ENCODE measurements around the gene ANKRD16.
"Not testable (repeated sequence)": the region's sequence is repeated elsewhere in the genome, so short reads cannot be mapped to it uniquely, and the experiment has no call there.

Gene ANKRD16

GRCh38 chr10:5876181-5876768, 13.4 kb downstream of the ANKRD16 start:
- H3K27ac ChIP-seq (ENCODE audit: low read depth, low read length) = no peak overlapping the region
- no peak overlapping the region for H4K8ac ChIP-seq (ENCODE audit: low read depth, low read length)
- no peak overlapping the region for H2BK5ac ChIP-seq (ENCODE audit: low read length)
- no peak overlapping the region for H3K56ac ChIP-seq (ENCODE audit: low read length)
- no peaks in the 10 kb centered on the region for H3K27me3 ChIP-seq (ENCODE audit: insufficient read depth, low read length, poor library complexity)
- H3K23ac ChIP-seq (ENCODE audit: low read length) = no peak overlapping the region
- no peak overlapping the region for H3K4me2 ChIP-seq (ENCODE audit: low read length)
- no peaks in the 10 kb centered on the region for H3K79me1 ChIP-seq (ENCODE audit: low read length)
- no peak overlapping the region for H2AK5ac ChIP-seq (ENCODE audit: low read length)
- no peak overlapping the region for H3K9ac ChIP-seq (ENCODE audit: low read length)
- H3K79me2 ChIP-seq (ENCODE audit: control insufficient read depth, insufficient read depth, low read length) = no peaks in the 10 kb centered on the region
- no peak for DNase-seq
- H3K4ac ChIP-seq (ENCODE audit: low read depth, low read length) = no peak overlapping the region
- no peaks in the 10 kb centered on the region for H3K4me1 ChIP-seq (ENCODE audit: control insufficient read depth, low read depth, low read length)
- peaks cover 8% of the 10 kb centered on the region for H3K36me3 ChIP-seq (ENCODE audit: control insufficient read depth, insufficient read depth, low read length)
- no CpG with 5 or more reads among the region's 14 CpGs for WGBS (ENCODE audit: extremely low coverage, insufficient coverage, low lambda C conversion rate)
- no peak overlapping the region for H2BK120ac ChIP-seq (ENCODE audit: low read depth, low read length)
- H2BK15ac ChIP-seq (replicated peaks; ENCODE audit: low read depth) = no peak overlapping the region
- no peak overlapping the region for H3K4me3 ChIP-seq (ENCODE audit: low read length)
- no peak overlapping the region for H4K5ac ChIP-seq (ENCODE audit: low read length)
- H3K18ac ChIP-seq (ENCODE audit: low read length) = no peak overlapping the region

- no peak overlapping the region for H2BK5ac ChIP-seq (ENCODE audit: low read length)
- H3K79me2 ChIP-seq (ENCODE audit: control insufficient read depth, insufficient read depth, low read length) = no peaks in the 10 kb centered on the region
- peaks cover 7% of the 10 kb centered on the region for H3K36me3 ChIP-seq (ENCODE audit: control insufficient read depth, insufficient read depth, low read length)
- no peak overlapping the region for H3K18ac ChIP-seq (ENCODE audit: low read length)
- H3K4me1 ChIP-seq (ENCODE audit: control insufficient read depth, low read depth, low read length) = no peaks in the 10 kb centered on the region
- H3K23ac ChIP-seq (ENCODE audit: low read length) = no peak overlapping the region
- H3K4me3 ChIP-seq (ENCODE audit: low read length) = no peak overlapping the region
- no peak overlapping the region for H2BK120ac ChIP-seq (ENCODE audit: low read depth, low read length)
- no peak overlapping the region for H4K5ac ChIP-seq (ENCODE audit: low read length)
- H3K27me3 ChIP-seq (ENCODE audit: insufficient read depth, low read length, poor library complexity) = no peaks in the 10 kb centered on the region
- no peak overlapping the region for H3K9ac ChIP-seq (ENCODE audit: low read length)
- H3K27ac ChIP-seq (ENCODE audit: low read depth, low read length) = no peak overlapping the region
- no peak overlapping the region for H3K4me2 ChIP-seq (ENCODE audit: low read length)
- no peaks in the 10 kb centered on the region for H3K79me1 ChIP-seq (ENCODE audit: low read length)
- H3K56ac ChIP-seq (ENCODE audit: low read length) = no peak overlapping the region
- no CpG with 5 or more reads among the region's 9 CpGs for WGBS (ENCODE audit: extremely low coverage, insufficient coverage, low lambda C conversion rate)
- H4K8ac ChIP-seq (ENCODE audit: low read depth, low read length) = no peak overlapping the region
- H2BK15ac ChIP-seq (replicated peaks; ENCODE audit: low read depth) = no peak overlapping the region
- no peak overlapping the region for H2AK5ac ChIP-seq (ENCODE audit: low read length)
- H3K4ac ChIP-seq (ENCODE audit: low read depth, low read length) = no peak overlapping the region
- DNase-seq = peak; percentile 74
Measured at GRCh38 chr10:5873515-5873995, 16.1 kb downstream of the ANKRD16 start.

GRCh38 chr10:5871596-5871995, 18.1 kb downstream of the ANKRD16 start:
- Histone ChIP-seq H3K56ac (ENCODE audit: low read length) (no peak overlapping the region), H3K79me2 (ENCODE audit: control insufficient read depth, insufficient read depth, low read length) (no peaks in the 10 kb centered on the region), H4K8ac (ENCODE audit: low read depth, low read length) (no peak overlapping the region), H3K23ac (ENCODE audit: low read length) (no peak overlapping the region), H3K4ac (ENCODE audit: low read depth, low read length) (no peak overlapping the region), H3K36me3 (ENCODE audit: control insufficient read depth, insufficient read depth, low read length) (peaks cover 2% of the 10 kb centered on the region), H3K4me1 (ENCODE audit: control insufficient read depth, low read depth, low read length) (no peaks in the 10 kb centered on the region), H2BK5ac (ENCODE audit: low read length) (no peak overlapping the region), H3K4me3 (ENCODE audit: low read length) (no peak overlapping the region), H3K4me2 (ENCODE audit: low read length) (no peak overlapping the region), H2BK120ac (ENCODE audit: low read depth, low read length) (no peak overlapping the region), H3K18ac (ENCODE audit: low read length) (no peak overlapping the region), H2BK15ac (replicated peaks; ENCODE audit: low read depth) (no peak overlapping the region), H3K79me1 (ENCODE audit: low read length) (no peaks in the 10 kb centered on the region), H3K27ac (ENCODE audit: low read depth, low read length) (no peak overlapping the region), H4K5ac (ENCODE audit: low read length) (no peak overlapping the region), H2AK5ac (ENCODE audit: low read length) (no peak overlapping the region), H3K27me3 (ENCODE audit: insufficient read depth, low read length, poor library complexity) (no peaks in the 10 kb centered on the region), H3K9ac (ENCODE audit: low read length) (no peak overlapping the region)
- WGBS (ENCODE audit: extremely low coverage, insufficient coverage, low lambda C conversion rate) = no CpG with 5 or more reads among the region's 5 CpGs
- no peak for DNase-seq

- no peaks in the 10 kb centered on the region for H3K36me3 ChIP-seq (ENCODE audit: control insufficient read depth, insufficient read depth, low read length)
- no peak overlapping the region for H4K8ac ChIP-seq (ENCODE audit: low read depth, low read length)
- H2AK5ac ChIP-seq (ENCODE audit: low read length) = no peak overlapping the region
- DNase-seq = no peak
- H3K18ac ChIP-seq (ENCODE audit: low read length) = no peak overlapping the region
- no peak overlapping the region for H2BK120ac ChIP-seq (ENCODE audit: low read depth, low read length)
- H3K4me3 ChIP-seq (ENCODE audit: low read length) = no peak overlapping the region
- no peak overlapping the region for H3K23ac ChIP-seq (ENCODE audit: low read length)
- WGBS (ENCODE audit: extremely low coverage, insufficient coverage, low lambda C conversion rate) = no CpG with 5 or more reads among the region's 3 CpGs
- no peak overlapping the region for H3K4me2 ChIP-seq (ENCODE audit: low read length)
- no peak overlapping the region for H3K56ac ChIP-seq (ENCODE audit: low read length)
- no peaks in the 10 kb centered on the region for H3K27me3 ChIP-seq (ENCODE audit: insufficient read depth, low read length, poor library complexity)
- H2BK5ac ChIP-seq (ENCODE audit: low read length) = no peak overlapping the region
- H3K4me1 ChIP-seq (ENCODE audit: control insufficient read depth, low read depth, low read length) = no peaks in the 10 kb centered on the region
- H3K79me2 ChIP-seq (ENCODE audit: control insufficient read depth, insufficient read depth, low read length) = no peaks in the 10 kb centered on the region
- no peak overlapping the region for H4K5ac ChIP-seq (ENCODE audit: low read length)
- no peak overlapping the region for H3K4ac ChIP-seq (ENCODE audit: low read depth, low read length)
- no peak overlapping the region for H3K27ac ChIP-seq (ENCODE audit: low read depth, low read length)
- H3K9ac ChIP-seq (ENCODE audit: low read length) = no peak overlapping the region
- H3K79me1 ChIP-seq (ENCODE audit: low read length) = no peaks in the 10 kb centered on the region
- H2BK15ac ChIP-seq (replicated peaks; ENCODE audit: low read depth) = no peak overlapping the region
Measured at GRCh38 chr10:5869156-5869555, 20.5 kb downstream of the ANKRD16 start.

- not testable (repeated sequence) for H2AK5ac ChIP-seq (ENCODE audit: low read length); H3K56ac ChIP-seq (ENCODE audit: low read length); H3K18ac ChIP-seq (ENCODE audit: low read length); H3K9ac ChIP-seq (ENCODE audit: low read length); H3K4me1 ChIP-seq (ENCODE audit: control insufficient read depth, low read depth, low read length); H2BK120ac ChIP-seq (ENCODE audit: low read depth, low read length); H2BK15ac ChIP-seq (replicated peaks; ENCODE audit: low read depth); H4K8ac ChIP-seq (ENCODE audit: low read depth, low read length); H4K5ac ChIP-seq (ENCODE audit: low read length); H3K36me3 ChIP-seq (ENCODE audit: control insufficient read depth, insufficient read depth, low read length); H2BK5ac ChIP-seq (ENCODE audit: low read length); H3K79me1 ChIP-seq (ENCODE audit: low read length); H3K79me2 ChIP-seq (ENCODE audit: control insufficient read depth, insufficient read depth, low read length); H3K27ac ChIP-seq (ENCODE audit: low read depth, low read length); H3K23ac ChIP-seq (ENCODE audit: low read length); H3K27me3 ChIP-seq (ENCODE audit: insufficient read depth, low read length, poor library complexity); H3K4ac ChIP-seq (ENCODE audit: low read depth, low read length); H3K4me3 ChIP-seq (ENCODE audit: low read length); DNase-seq; H3K4me2 ChIP-seq (ENCODE audit: low read length)
- no CpG with 5 or more reads among the region's 8 CpGs for WGBS (ENCODE audit: extremely low coverage, insufficient coverage, low lambda C conversion rate)
Measured at GRCh38 chr10:5868383-5868782, 21.3 kb downstream of the ANKRD16 start.

- no CpG with 5 or more reads among the region's 4 CpGs for WGBS (ENCODE audit: extremely low coverage, insufficient coverage, low lambda C conversion rate)
- H3K4me3 ChIP-seq (ENCODE audit: low read length); H2AK5ac ChIP-seq (ENCODE audit: low read length); H3K56ac ChIP-seq (ENCODE audit: low read length); H4K8ac ChIP-seq (ENCODE audit: low read depth, low read length); H3K18ac ChIP-seq (ENCODE audit: low read length); H3K36me3 ChIP-seq (ENCODE audit: control insufficient read depth, insufficient read depth, low read length); H3K79me2 ChIP-seq (ENCODE audit: control insufficient read depth, insufficient read depth, low read length); H3K4me1 ChIP-seq (ENCODE audit: control insufficient read depth, low read depth, low read length); H3K27me3 ChIP-seq (ENCODE audit: insufficient read depth, low read length, poor library complexity); H3K27ac ChIP-seq (ENCODE audit: low read depth, low read length); H4K5ac ChIP-seq (ENCODE audit: low read length); H3K4me2 ChIP-seq (ENCODE audit: low read length); H3K79me1 ChIP-seq (ENCODE audit: low read length); H2BK5ac ChIP-seq (ENCODE audit: low read length); H3K4ac ChIP-seq (ENCODE audit: low read depth, low read length); H3K23ac ChIP-seq (ENCODE audit: low read length); H2BK15ac ChIP-seq (replicated peaks; ENCODE audit: low read depth); H2BK120ac ChIP-seq (ENCODE audit: low read depth, low read length); H3K9ac ChIP-seq (ENCODE audit: low read length): not testable (repeated sequence)
- peak; percentile 89 for DNase-seq
Measured at GRCh38 chr10:5867091-5867615, 22.5 kb downstream of the ANKRD16 start.
